Activated T-helper 1 cell treated with anti-CD3 and anti-CD28 coated beads, Interleukin-2, amount 50 U/mL, for 16 hours (primary cell): Measurements from ENCODE around the gene USP10.
"Not testable (repeated sequence)": the region's sequence is repeated elsewhere in the genome, so short reads cannot be mapped to it uniquely, and the experiment has no call there.

Source experiments
- DNase-seq, 2 donors: peaks; one replicate each; pipeline ENCODE4 v3.0.0-alpha.2; 2020; ENCODE audit warnings: low read depth in 1 of 2, low spot score in 1 of 2

The USP10 gene

GRCh38 chr16:84672276-84673202 is 27.3 kb upstream of the USP10 start:
- peak; percentile 68 to 75 for DNase-seq

- DNase-seq: no peak
These were observed 26.6 kb upstream of the USP10 start for GRCh38 chr16:84673203-84673535.

- no peak for DNase-seq
These were observed 26.2 kb upstream of the USP10 start for GRCh38 chr16:84673561-84673960.

- DNase-seq: no peak
These were observed 24.4 kb upstream of the USP10 start for GRCh38 chr16:84675423-84675822.

- DNase-seq: no peak
These were observed 23.9 kb upstream of the USP10 start for GRCh38 chr16:84675884-84676283.

GRCh38 chr16:84677017-84677803 is 22.6 kb upstream of the USP10 start:
- DNase-seq: no peak

GRCh38 chr16:84677849-84678248 is 22.0 kb upstream of the USP10 start:
- no peak for DNase-seq

GRCh38 chr16:84678541-84678940 is 21.3 kb upstream of the USP10 start:
- DNase-seq: no peak

GRCh38 chr16:84680165-84680842 is 19.5 kb upstream of the USP10 start:
- no peak for DNase-seq

GRCh38 chr16:84680843-84681629 is 18.8 kb upstream of the USP10 start:
- DNase-seq: no peak

GRCh38 chr16:84683691-84684591 is 15.9 kb upstream of the USP10 start:
- no peak for DNase-seq

GRCh38 chr16:84684592-84684965 is 15.2 kb upstream of the USP10 start:
- no peak for DNase-seq

GRCh38 chr16:84685210-84685609 is 14.6 kb upstream of the USP10 start:
- DNase-seq: no peak

- DNase-seq: no peak
These were observed 13.0 kb upstream of the USP10 start for GRCh38 chr16:84686707-84687298.

- no peak for DNase-seq
These were observed 12.1 kb upstream of the USP10 start for GRCh38 chr16:84687715-84688114.

- DNase-seq: not testable (repeated sequence)
These were observed 11.6 kb upstream of the USP10 start for GRCh38 chr16:84688163-84688562.

- no peak for DNase-seq
These were observed 10.7 kb upstream of the USP10 start for GRCh38 chr16:84689111-84689510.

GRCh38 chr16:84690088-84690819 is 9.5 kb upstream of the USP10 start:
- no peak for DNase-seq
